Trophoblast cell (in vitro differentiated cells and primary cell): ENCODE measurements around the gene COX8C.
"Not testable (repeated sequence)": the region's sequence is repeated elsewhere in the genome, so short reads cannot be mapped to it uniquely, and the experiment has no call there.

ENCODE experiments used
- DNase-seq, 2 donors: peaks; one replicate each; pipeline ENCODE4 v3.0.0-alpha.2; 2016
- H2AFZ ChIP-seq: 2 replicates; pipeline ENCODE4 v1.6.1; 2013; ENCODE audit warnings: low read length, moderate library complexity, mild to moderate bottlenecking; ENCODE audit not compliant: insufficient read depth, poor library complexity
- H2AK5ac ChIP-seq: 2 replicates; pipeline ENCODE4 v1.6.1; 2013; ENCODE audit warnings: mild to moderate bottlenecking, low read length
- H2BK120ac ChIP-seq: 2 replicates; pipeline ENCODE4 v1.6.1; 2013; ENCODE audit warnings: low read length, mild to moderate bottlenecking, moderate library complexity; ENCODE audit not compliant: insufficient read depth, poor library complexity
- H2BK12ac ChIP-seq: 2 replicates; pipeline ENCODE4 v1.6.1; 2013; ENCODE audit warnings: mild to moderate bottlenecking, low read length, moderate library complexity
- H2BK5ac ChIP-seq: 2 replicates; pipeline ENCODE4 v1.6.1; 2013; ENCODE audit warnings: low read length, low read depth, moderate library complexity, mild to moderate bottlenecking; ENCODE audit not compliant: poor library complexity
- H3K14ac ChIP-seq: 2 replicates; pipeline ENCODE4 v1.6.1; 2013; ENCODE audit warnings: mild to moderate bottlenecking, low read length
- H3K18ac ChIP-seq: 2 replicates; pipeline ENCODE4 v1.6.1; 2013; ENCODE audit warnings: mild to moderate bottlenecking, low read length
- H3K23ac ChIP-seq: 2 replicates; pipeline ENCODE4 v1.6.1; 2013; ENCODE audit warnings: low read length
- H3K27ac ChIP-seq: 2 replicates; pipeline ENCODE4 v1.5.1; 2013; ENCODE audit warnings: low read depth, mild to moderate bottlenecking, inconsistent platforms, low read length, moderate library complexity
- H3K27me3 ChIP-seq: 2 replicates; pipeline ENCODE4 v1.6.1; 2013; ENCODE audit warnings: inconsistent platforms, mild to moderate bottlenecking, low read length, moderate library complexity; ENCODE audit not compliant: insufficient read depth
- H3K36me3 ChIP-seq, 2 experiments: 1 replicate in 1 of 2; 2 replicates in 1 of 2; pipeline ENCODE4 v1.6.1; 2013; ENCODE audit warnings: low read length in 2 of 2, mild to moderate bottlenecking in 2 of 2, moderate library complexity in 1 of 2; ENCODE audit not compliant: insufficient read depth in 2 of 2, control insufficient read depth in 1 of 2
- H3K4ac ChIP-seq: 2 replicates; pipeline ENCODE4 v1.6.1; 2013; ENCODE audit warnings: low read depth, mild to moderate bottlenecking, low read length, moderate library complexity
- H3K4me1 ChIP-seq, 2 experiments: 1 replicate in 1 of 2; 2 replicates in 1 of 2; pipeline ENCODE4 v1.6.1; 2013; ENCODE audit warnings: low read length in 2 of 2, mild to moderate bottlenecking in 2 of 2, moderate library complexity in 1 of 2; ENCODE audit not compliant: insufficient read depth in 2 of 2, control insufficient read depth in 1 of 2
- H3K4me2 ChIP-seq: 2 replicates; pipeline ENCODE4 v1.6.1; 2013; ENCODE audit warnings: inconsistent platforms, mild to moderate bottlenecking, low read length, moderate library complexity
- H3K4me3 ChIP-seq: 2 replicates; pipeline ENCODE4 v1.5.1; 2013; ENCODE audit warnings: mild to moderate bottlenecking, low read depth, low read length, inconsistent platforms
- H3K79me1 ChIP-seq: one replicate; pipeline ENCODE4 v1.6.1; 2013; ENCODE audit warnings: low read length
- H3K79me2 ChIP-seq: 2 replicates; pipeline ENCODE4 v1.6.1; 2013; ENCODE audit warnings: low read length, mild to moderate bottlenecking; ENCODE audit not compliant: control insufficient read depth, insufficient read depth, poor library complexity
- H3K9ac ChIP-seq: 2 replicates; pipeline ENCODE4 v1.6.1; 2013; ENCODE audit warnings: mild to moderate bottlenecking, low read length
- H3K9me3 ChIP-seq: 2 replicates; pipeline ENCODE4 v1.6.1; 2013; ENCODE audit warnings: low read depth, mild to moderate bottlenecking, control low read depth, inconsistent platforms, low read length; ENCODE audit not compliant: insufficient read depth
- H4K12ac ChIP-seq: 2 replicates; pipeline ENCODE4 v1.6.1; 2013; ENCODE audit warnings: low read depth, mild to moderate bottlenecking, low read length, moderate library complexity
- H4K8ac ChIP-seq: 2 replicates; pipeline ENCODE4 v1.6.1; 2013; ENCODE audit warnings: low read depth, mild to moderate bottlenecking, low read length, moderate library complexity
- H4K91ac ChIP-seq: one replicate; pipeline ENCODE4 v1.6.1; 2013; ENCODE audit warnings: low read depth, mild to moderate bottlenecking, low read length, moderate library complexity
- WGBS: extraction: QIAGEN DNeasy Blood & Tissue Kit; methylation state at CpG from one replicate; pipeline ENCODE4 v1.1.7; 2013; ENCODE audit warnings: missing lambda C conversion rate; ENCODE audit not compliant: insufficient read length, insufficient coverage; ENCODE audit errors: extremely low coverage; 5-methylcytosine and 5-hydroxymethylcytosine counted together

Gene COX8C

GRCh38 chr14:93348292-93348691, 1.3 kb downstream of the COX8C start:
- H3K4me2 ChIP-seq = no peak overlapping the region
- no peak overlapping the region for H3K4ac ChIP-seq
- H4K91ac ChIP-seq = no peak overlapping the region
- no peak overlapping the region for H3K18ac ChIP-seq
- H3K4me3 ChIP-seq = no peak overlapping the region
- H4K8ac ChIP-seq = no peak overlapping the region
- WGBS = no CpG with 5 or more reads among the region's 5 CpGs
- no peaks in the 10 kb centered on the region for H3K79me2 ChIP-seq
- H3K27me3 ChIP-seq = no peaks in the 10 kb centered on the region
- no peak overlapping the region for H3K14ac ChIP-seq
- no peaks in the 10 kb centered on the region for H3K36me3 ChIP-seq
- H2BK5ac ChIP-seq = no peak overlapping the region
- H3K9ac ChIP-seq = no peak overlapping the region
- H2AK5ac ChIP-seq = no peak overlapping the region
- DNase-seq = no peak
- H2AFZ ChIP-seq = no peak overlapping the region
- H3K79me1 ChIP-seq = no peaks in the 10 kb centered on the region
- H2BK12ac ChIP-seq = no peak overlapping the region
- no peak overlapping the region for H2BK120ac ChIP-seq
- no peak overlapping the region for H3K27ac ChIP-seq
- no peak overlapping the region for H4K12ac ChIP-seq
- H3K9me3 ChIP-seq = peaks cover 5% of the 10 kb centered on the region
- H3K4me1 ChIP-seq = no peaks in the 10 kb centered on the region
- no peak overlapping the region for H3K23ac ChIP-seq

- not testable (repeated sequence) for DNase-seq, H2BK120ac ChIP-seq, H3K18ac ChIP-seq, H3K14ac ChIP-seq, H3K79me1 ChIP-seq, H2AK5ac ChIP-seq, H4K12ac ChIP-seq, H3K9me3 ChIP-seq, H3K23ac ChIP-seq, H3K36me3 ChIP-seq, H3K27ac ChIP-seq, H2BK5ac ChIP-seq, H4K91ac ChIP-seq, H3K4me3 ChIP-seq, H3K79me2 ChIP-seq, H3K4me1 ChIP-seq, H2AFZ ChIP-seq, H3K4me2 ChIP-seq, H3K9ac ChIP-seq, H3K4ac ChIP-seq, H3K27me3 ChIP-seq, H2BK12ac ChIP-seq, H4K8ac ChIP-seq
- WGBS = no CpG with 5 or more reads among the region's 6 CpGs
Measured at GRCh38 chr14:93354873-93355272, 7.9 kb downstream of the COX8C start.

GRCh38 chr14:93368996-93369712, 22.2 kb downstream of the COX8C start:
- H3K4me3 ChIP-seq = no peak overlapping the region
- no peak overlapping the region for H2AFZ ChIP-seq
- no peak overlapping the region for H4K12ac ChIP-seq
- H2BK120ac ChIP-seq = no peak overlapping the region
- no peak overlapping the region for H3K27ac ChIP-seq
- no peaks in the 10 kb centered on the region for H3K4me1 ChIP-seq
- no peak overlapping the region for H2AK5ac ChIP-seq
- H2BK5ac ChIP-seq = no peak overlapping the region
- no peak overlapping the region for H4K8ac ChIP-seq
- peaks cover 3% of the 10 kb centered on the region for H3K9me3 ChIP-seq
- H3K4me2 ChIP-seq = no peak overlapping the region
- H3K14ac ChIP-seq = no peak overlapping the region
- no peaks in the 10 kb centered on the region for H3K79me1 ChIP-seq
- H3K4ac ChIP-seq = no peak overlapping the region
- H3K9ac ChIP-seq = no peak overlapping the region
- WGBS = no CpG with 5 or more reads among the region's 5 CpGs
- no peaks in the 10 kb centered on the region for H3K36me3 ChIP-seq
- H4K91ac ChIP-seq = no peak overlapping the region
- H3K18ac ChIP-seq = no peak overlapping the region
- no peaks in the 10 kb centered on the region for H3K27me3 ChIP-seq
- no peak for DNase-seq
- H2BK12ac ChIP-seq = no peak overlapping the region
- no peaks in the 10 kb centered on the region for H3K79me2 ChIP-seq
- no peak overlapping the region for H3K23ac ChIP-seq

- peaks cover 3% of the 10 kb centered on the region for H3K9me3 ChIP-seq
- no peaks in the 10 kb centered on the region for H3K79me2 ChIP-seq
- no peak overlapping the region for H4K8ac ChIP-seq
- no peaks in the 10 kb centered on the region for H3K36me3 ChIP-seq
- H4K12ac ChIP-seq = no peak overlapping the region
- no peak overlapping the region for H3K9ac ChIP-seq
- peak in 1 of 2 donors; percentile 58 for DNase-seq
- H3K4me2 ChIP-seq = no peak overlapping the region
- H3K18ac ChIP-seq = no peak overlapping the region
- no peak overlapping the region for H2BK120ac ChIP-seq
- no peak overlapping the region for H3K4ac ChIP-seq
- no peak overlapping the region for H3K14ac ChIP-seq
- no peak overlapping the region for H2BK5ac ChIP-seq
- no peak overlapping the region for H2BK12ac ChIP-seq
- no peaks in the 10 kb centered on the region for H3K27me3 ChIP-seq
- no peak overlapping the region for H3K23ac ChIP-seq
- H3K79me1 ChIP-seq = no peaks in the 10 kb centered on the region
- H2AK5ac ChIP-seq = no peak overlapping the region
- H3K4me1 ChIP-seq = no peaks in the 10 kb centered on the region
- no peak overlapping the region for H3K4me3 ChIP-seq
- no peak overlapping the region for H3K27ac ChIP-seq
- H4K91ac ChIP-seq = no peak overlapping the region
- H2AFZ ChIP-seq = no peak overlapping the region
- no CpG with 5 or more reads among the region's 4 CpGs for WGBS
Measured at GRCh38 chr14:93369713-93370266, 22.8 kb downstream of the COX8C start.
